GM21528 (cell line): ENCODE results near the gene SGK1.
A peak's percentile ranks its signal among the peaks of the same experiment; 100 is the strongest.
"Not testable (repeated sequence)": the region's sequence is repeated elsewhere in the genome, so short reads cannot be mapped to it uniquely, and the experiment has no call there.

Experiments
- ATAC-seq: cut with Tn5 transposase; IDR thresholded peaks from one replicate; pipeline ENCODE4 v1.9.1; 2021; ENCODE audit warnings: mild to moderate bottlenecking, moderate library complexity; ENCODE audit not compliant: unreplicated experiment, low FRiP score

The SGK1 gene

DNA sequence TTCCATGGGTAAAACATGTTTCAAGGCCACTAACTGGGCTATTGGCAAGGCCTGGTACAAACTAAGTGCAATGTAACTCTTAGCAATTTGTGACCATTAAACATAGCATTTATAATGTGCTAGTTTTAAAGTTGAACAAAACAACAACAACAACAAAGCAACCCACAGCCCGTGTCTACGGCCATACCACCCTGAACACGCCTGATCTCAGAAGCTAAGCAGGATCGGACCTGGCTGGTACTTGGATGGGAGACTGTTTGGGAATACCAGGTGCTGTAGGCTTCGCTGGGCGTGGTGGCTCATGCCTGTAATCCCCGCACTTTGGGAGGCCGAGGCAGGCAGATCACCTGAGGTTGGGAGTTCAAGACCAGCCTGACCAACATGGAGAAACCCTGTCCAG is 61.0 kb downstream of the SGK1 start:
- ATAC-seq = no peak

DNA sequence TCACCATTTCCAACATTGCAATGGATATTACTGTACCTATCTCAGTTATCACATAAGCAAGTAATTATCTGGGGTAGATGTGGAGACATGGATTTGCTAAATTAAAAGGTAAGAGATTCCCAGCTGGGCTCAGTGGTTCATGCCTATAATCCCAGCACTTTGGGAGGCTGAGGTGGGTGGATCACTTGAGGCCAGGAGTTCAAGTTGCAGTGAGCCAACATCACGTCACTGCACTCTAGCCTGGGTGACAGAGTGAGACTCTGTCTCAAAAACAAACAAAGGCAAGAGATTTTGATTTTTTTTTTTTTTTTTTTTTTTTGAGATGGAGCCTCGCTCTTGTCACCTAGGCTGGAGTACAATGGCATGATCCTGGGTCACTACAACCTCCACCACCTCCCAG is 62.6 kb downstream of the SGK1 start:
- not testable (repeated sequence) for ATAC-seq

DNA sequence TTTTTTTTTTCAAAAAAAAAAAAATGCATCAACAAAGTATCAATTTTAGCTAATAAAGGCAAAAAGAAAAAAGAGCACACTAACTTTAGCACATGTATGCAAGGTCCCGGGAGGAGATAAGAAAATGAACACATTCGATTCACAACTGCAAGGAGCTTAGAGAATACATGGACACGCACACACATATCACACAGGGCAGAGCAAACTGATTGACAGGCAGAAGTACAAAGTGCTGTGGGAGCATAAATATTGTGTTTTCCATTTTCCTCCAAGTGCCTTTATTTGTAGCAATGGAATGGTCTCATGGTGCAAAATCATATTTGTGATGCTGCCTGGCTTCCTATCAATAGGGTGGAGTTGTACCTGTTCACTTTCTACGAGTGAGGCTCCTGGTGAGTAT is 63.8 kb downstream of the SGK1 start:
- no peak for ATAC-seq

DNA sequence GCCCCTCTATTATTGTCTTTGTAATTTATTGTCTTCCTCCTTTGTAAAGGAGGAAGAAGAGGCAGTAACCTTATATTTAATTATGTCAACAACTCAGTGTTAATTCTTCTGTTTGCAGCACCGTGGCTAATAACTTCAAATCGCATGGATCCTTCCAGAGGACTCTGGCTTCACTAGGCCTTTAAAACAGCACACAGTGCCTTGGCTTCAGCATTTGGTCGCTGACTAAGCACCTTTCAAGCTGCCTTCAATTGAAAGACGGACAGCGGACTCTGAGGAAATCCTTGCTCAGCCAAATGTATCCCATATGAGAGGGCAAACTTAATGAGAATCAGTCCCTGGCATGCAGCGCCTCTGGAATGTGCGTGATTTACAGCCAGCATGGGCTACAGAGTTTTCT is 64.2 kb downstream of the SGK1 start:
- ATAC-seq = no peak

DNA sequence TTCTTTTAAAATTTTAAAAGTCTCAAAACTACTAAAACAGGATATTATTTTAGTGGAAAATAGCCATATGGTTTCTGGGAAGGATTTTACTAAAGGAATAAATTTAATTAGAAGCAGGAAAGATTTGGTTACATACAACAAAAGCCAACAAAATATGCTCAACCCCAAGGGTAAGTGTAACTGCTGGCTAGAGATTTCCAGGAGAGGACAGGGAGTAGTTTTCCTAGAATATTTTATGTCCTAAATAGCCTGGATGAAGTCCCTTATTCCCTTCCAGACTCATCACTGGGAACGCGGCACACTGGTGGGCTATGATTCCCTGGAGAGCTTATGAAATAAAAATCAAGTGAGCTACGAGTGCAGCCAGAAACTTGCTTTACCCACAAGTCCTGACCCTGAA is 66.6 kb downstream of the SGK1 start:
- no peak for ATAC-seq

DNA sequence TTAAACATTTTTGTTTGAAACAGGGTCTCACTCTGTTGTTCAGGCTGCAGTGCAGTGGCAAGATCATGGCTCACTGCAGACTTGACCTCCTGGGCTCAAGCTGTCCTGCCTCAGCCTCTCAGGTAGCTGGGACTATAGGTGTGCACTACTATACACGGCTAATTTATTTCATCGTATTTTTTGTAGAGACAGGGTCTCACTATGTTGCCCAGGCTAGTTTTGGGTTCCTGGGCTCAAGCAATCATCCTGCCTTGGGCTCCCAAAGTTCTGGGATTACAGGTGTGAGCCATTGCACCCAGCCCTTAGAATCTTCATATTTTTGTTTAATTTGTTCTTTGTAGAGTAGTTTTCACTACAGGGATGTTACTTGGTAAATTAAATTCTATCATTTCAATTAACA is 67.1 kb downstream of the SGK1 start:
- ATAC-seq = no peak

DNA sequence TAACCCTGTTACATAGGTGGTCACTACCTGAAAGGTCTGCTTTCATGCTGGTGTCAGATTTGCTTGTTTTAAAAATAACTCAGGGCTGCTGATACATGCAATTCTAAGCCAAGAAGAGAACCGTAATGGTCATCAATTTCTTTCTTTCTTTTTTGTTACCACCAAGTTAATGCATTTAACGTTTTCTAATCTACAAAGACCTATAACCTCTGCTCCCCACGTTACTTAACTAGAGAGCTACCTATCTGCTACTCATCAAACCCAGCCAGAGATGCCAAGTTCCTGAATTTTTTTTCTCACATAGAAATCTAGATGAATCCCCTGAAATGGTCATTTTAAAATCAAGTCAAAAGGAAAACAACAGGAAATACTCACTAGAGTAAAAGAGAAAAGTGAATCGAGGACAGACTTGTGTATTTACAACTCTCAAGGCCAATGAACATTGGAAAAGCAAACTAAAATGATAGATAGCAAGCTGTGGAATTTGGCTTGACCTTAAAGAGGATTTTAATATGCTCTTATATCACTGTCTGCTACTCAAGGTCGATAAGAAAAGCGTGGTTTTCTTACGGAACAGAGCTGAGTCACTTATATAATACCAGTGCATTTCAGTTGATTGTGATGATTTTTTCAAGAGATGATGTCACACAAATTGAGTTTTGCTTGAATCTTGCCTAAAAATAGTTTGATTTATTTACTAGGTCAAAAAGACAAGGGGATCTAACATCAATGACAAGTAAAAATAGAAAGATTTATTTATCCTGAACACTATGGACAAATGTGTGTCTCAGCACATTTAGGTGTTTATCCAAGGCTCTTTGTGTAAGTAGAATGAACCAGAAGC is 67.9 kb downstream of the SGK1 start:
- no peak for ATAC-seq

DNA sequence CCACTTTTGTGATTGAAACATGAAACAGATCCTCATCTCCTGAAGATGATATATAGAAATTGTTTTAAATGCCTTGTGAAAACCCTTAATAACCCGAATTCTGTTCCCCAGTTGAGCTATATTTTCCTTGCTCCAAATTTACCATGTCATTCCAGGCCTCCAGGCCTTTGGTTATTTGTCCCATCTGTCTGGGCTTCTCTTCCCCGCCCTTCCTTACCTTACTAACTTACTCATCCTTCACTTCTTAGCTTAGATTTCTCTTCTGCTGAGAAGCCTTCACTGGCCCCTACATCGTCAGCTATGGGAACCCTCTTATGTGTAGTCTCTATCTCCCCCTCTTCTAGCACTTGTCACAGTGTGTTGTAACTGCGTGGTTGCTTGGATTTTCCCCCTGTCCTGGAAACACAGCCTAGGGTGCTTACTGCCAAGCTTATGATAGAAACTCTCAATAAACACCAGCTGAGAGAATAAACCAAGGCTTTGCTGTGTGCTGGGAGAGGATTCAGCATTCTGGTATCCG is 68.6 kb downstream of the SGK1 start:
- no peak for ATAC-seq

DNA sequence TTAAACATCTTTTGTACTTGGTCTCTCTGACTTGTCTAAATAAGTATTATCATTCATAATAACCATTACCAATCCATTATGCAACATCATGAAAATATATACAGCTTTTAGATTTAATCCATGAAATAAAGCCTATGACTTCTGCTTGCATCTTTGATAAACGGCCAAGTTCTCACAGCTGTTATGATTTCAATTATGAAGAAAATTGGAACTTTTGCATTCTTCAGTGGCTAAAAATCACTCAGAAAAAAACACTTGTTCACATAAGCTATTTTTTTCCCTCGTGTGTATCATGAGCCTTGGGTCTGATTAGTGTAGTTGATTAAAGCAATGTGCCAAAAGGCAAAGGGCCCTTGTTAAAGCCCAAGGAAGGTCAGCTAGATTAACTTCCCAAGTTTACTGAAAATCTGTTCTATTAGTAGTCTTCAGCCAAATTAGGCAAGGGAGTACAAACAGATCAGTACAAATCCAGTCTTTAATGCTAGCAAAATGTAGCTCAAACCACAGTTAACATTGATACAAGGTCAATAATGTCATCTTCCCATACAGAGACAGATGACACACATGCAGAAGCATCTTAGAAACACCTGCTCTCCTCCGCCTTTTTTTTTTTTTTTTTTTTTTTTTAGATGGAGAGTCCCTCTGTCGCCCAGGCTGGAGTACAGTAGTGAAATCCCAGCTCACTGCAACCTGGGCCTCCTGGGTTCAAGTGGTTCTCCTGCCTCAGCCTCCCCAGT is 69.9 kb downstream of the SGK1 start:
- ATAC-seq = no peak

DNA sequence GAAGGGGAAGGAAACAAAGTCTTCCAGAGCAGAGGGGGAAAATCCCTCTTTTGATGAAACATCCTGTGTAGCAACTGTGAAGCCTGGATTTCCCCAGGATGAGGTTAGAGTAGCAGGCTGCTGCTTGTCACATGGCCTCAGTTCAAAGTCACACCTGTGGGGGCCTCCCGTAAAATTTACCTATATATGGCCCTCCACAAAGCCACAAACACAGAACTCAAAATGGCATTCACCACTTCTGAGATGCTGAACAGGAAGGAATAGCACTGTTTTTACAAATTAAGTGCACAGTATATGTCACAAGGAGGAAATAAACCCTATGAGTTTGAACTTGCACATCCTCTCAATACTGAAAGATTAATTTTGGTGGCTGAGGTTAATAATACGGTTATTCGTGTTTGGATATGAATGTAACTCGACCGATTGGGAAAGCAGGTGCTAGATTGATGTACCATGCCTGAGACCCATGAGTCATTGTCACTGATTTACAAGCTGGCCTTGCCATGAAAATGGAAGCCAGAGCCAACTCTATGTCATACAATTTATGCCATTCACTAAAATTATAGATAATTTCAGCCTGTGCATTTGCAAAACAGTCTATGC is 70.6 kb downstream of the SGK1 start:
- peak; percentile 96 for ATAC-seq

DNA sequence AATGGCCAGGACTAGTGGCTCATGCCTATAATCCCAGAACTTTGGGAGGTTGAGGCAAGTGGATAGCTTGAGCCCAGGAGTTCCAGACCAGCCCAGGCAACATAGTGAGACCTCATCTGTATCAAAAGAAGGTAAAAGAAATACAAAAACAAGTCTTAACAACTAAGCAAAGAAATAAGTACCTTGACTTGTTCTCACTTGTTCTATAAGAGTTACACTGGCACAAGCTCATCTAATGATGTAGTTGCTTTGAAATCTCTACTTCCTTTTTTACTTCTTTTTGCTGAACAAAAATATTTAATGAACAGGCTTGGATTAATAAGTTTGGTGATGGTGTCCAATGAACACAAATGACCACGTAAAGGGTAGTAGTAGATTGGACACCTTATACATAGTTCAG is 72.2 kb downstream of the SGK1 start:
- ATAC-seq = no peak

DNA sequence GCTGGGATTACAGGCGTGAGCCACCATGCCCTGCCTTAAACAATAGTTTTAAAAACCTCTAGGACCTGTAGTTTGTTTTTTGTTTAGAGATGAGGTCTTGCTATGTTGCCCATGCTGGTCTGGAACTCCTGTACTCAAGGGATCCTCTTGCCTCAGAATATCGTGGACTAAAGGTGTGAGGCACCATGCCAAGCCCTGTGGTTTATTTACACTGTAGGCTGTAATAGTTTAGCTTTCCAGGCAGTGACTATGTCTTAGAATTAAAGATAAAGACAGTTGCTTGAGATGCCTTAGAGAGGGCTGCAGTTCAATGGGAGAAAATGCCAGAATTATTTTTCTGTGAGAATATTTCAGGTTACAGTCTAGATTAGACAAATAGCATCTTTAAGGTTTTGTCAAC is 72.9 kb downstream of the SGK1 start:
- no peak for ATAC-seq

DNA sequence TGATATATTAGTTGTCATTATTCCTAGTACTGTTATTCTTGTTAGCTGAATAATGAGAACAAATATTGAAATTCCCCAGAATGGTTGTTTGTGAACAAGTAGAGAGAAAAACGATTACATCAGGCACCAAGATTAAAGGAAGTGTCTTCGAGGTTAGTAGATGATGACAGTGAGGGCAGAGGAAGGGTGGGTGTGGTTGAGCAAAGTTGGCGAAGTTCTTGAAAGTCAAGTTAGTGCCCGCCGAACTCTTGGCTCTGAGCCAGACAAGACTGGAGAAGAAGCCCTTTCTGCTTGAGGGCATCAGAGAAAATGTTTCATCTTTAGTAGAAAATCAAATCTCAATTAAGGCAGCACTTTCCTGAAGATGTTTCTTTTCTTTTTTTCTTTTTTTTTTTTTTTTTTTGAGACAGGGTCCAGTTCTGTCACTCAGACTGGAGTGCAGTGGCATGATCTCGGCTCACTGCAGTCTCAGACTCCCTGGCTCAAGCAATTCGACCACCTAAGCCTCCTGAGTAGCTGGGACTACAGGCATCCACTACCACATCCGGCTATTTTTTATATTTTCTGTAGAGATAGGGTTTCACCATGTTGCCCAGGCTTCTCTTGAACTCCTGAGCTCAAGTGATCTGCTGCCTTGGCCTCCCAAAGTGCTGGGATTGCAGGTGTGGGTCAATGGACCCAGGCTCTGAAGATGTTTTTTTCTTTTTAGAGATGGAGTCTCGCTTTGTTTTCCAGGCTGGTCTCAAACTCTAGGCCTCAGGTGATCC is 77.1 kb downstream of the SGK1 start:
- ATAC-seq = no peak

DNA sequence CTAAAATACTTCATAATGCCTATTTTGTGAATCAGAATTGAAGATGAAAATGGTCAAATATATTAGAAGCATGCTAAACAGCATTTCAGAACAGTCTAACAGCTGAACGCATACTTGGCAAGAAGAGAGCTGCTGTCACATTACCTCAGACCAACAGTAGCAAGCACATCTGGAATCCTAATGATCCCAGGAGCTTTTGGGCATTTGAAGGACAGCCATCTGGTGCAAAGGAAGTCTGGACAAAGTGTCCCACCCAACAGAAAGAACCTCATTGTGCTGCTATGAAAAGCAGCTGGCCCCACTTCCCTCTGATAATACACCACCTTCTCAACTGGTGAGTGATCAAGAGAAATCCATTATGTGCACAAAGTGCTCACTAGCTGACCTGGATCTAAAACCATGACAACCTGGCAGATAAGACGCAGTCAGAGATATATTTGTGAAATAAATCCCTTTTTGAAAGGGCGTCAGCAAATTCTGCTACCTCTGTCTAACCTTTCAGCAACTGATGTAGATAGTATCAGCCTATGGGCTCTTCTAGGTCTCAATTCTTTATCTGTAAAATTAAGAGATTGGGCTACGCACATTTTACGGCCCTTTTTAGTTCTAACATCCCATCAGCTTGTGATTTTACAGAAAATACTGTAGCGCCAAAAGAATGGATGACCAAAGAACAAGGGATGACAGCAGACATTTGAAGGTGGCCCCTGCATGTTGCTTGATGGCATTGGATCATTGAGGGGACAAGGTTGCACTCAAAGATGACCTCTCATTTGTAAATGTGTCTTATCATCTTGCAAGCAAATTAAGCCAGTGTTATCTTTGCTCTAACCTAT is 78.7 kb downstream of the SGK1 start:
- ATAC-seq = no peak

DNA sequence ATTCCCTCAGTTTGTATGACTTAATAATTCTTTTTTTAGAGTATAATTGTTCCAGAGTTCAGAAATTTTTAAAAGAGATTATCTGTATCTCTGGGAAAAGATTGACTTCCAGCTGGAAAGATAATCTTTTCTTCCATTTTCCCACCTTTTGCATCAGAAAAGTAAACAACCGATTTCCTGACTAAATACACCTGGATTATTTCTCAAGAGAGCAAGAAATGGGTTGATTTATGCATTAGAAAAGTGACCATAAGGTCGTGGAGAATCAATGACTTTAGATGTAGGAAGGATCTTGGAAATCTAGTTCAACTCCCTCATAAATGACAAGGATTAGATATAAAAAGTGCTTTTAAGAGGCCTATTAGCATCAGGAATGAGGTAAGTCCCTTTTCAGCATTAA is 79.9 kb downstream of the SGK1 start:
- no peak for ATAC-seq

DNA sequence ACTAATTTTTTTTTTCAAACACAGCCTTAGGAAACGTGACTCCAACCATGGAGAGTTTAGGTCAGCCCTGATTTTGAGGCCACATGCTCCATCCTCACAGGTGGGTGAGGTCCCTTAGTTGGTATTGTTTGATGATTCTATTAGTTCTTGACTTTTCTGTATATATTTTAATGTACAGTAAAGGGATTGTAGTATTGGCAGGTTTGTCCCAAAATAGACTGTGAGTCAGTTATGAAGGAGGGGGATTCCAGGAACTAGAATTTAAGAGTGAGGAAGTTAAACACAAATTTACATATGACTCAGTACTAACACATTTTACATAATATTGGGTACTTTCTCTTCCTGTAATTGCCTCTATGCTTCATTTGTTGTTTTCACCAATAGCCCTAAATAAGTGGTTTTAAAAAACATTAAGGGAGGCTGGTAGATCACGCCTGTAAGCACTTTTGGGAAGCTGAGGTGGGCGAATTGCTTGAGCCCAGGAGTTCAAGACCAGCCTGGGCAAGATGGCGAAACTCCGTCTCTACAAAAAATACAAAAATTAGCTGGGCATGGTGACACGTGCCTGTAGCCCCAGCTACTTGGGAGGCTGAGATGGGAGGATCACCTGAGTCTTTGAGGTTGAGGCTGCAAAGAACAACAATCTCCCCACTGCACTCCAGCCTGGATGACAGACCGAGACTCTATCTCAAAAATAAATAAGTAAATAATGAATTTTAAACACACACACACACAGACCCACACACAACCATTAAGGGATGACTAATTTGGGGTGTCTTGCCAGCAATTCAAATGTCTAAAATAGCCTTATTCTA is 81.8 kb downstream of the SGK1 start:
- peak; percentile 87 for ATAC-seq

DNA sequence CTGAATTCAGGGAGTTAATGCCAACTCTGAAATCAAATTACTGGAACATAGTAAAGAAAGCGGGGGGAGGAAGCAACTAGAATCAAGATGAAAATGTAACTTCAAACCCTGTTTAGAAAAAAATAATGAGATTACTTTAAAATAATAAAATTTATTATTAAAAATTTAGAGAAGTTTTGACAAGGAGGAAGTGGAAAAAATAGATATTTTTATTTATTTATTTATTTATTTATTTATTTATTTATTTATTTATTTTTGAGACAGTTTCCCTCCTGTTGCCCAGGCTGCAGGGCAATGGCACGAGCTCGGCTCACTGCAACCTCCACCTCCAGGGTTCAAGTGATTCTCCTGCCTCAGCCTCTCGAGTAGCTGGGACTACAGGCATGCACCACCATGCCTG is 82.6 kb downstream of the SGK1 start:
- not testable (repeated sequence) for ATAC-seq

DNA sequence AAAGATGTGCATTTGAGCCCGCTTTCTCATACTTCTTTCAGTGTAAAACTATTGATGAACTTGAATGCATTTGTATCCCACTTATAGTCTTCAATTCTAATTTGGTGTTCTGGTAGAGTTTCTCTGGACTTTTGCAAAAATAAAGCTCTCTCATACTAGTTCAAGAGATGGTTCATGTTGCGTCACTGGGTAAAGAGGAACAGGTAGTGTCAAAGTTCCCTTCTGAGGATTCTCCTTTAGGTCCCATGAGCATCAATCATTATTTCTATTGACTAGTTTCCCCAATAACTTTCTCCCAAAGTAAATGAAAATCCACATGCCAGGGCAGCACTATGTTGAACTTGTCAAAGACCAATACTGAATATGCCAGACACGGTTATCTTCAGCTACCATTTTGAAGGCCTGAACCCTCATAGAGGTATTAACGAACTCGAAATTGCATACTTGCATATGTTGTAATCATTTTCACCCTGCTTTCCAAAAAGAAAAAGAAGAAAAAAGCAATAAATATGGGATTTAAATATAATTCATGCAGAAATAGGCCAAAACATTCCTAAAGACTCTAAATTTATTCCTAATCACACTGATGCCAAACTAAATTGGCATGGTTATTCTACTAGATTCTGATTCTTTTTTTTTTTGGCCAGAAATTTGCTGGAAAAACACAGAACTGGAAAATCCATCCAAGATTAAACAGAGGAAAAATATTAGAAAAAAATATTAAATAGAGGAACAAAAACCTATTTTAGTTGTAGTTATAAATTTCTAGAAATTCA is 84.5 kb downstream of the SGK1 start:
- no peak for ATAC-seq
